ENCODE data around the gene CYP24A1.
A peak's percentile ranks its signal among the peaks of the same experiment; 100 is the strongest.

The CYP24A1 gene

GRCh38 chr20:54173653-54174456, at the start of gene CYP24A1:
Gene CYP24A1, minus strand, starts transcription at chr20:54173986. Its CDS starts 407 bp downstream, at chr20:54173579.
- DNase-seq (ENCODE audit: low read depth) = no peak

DNA sequence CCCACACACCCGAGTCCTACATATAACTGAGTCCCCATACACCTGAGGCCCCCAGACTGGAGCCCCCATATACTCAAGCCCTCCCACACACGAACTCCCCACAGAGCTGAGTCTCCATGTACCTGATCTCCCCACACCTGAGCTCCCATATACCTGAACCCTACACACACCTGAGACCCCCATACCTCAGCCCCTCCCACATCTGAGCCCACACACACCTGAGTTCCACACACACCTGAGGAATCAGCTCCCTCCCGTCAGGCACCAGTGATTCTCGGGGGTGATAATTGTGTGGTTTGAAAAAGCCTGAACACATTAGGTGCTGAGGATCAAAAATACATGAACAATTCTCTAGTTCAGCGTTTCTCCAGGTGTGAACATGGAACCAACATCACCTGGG, 49.5 kb upstream of the CYP24A1 start:
- DNase-seq (ENCODE audit: low read depth) = no peak

DNA sequence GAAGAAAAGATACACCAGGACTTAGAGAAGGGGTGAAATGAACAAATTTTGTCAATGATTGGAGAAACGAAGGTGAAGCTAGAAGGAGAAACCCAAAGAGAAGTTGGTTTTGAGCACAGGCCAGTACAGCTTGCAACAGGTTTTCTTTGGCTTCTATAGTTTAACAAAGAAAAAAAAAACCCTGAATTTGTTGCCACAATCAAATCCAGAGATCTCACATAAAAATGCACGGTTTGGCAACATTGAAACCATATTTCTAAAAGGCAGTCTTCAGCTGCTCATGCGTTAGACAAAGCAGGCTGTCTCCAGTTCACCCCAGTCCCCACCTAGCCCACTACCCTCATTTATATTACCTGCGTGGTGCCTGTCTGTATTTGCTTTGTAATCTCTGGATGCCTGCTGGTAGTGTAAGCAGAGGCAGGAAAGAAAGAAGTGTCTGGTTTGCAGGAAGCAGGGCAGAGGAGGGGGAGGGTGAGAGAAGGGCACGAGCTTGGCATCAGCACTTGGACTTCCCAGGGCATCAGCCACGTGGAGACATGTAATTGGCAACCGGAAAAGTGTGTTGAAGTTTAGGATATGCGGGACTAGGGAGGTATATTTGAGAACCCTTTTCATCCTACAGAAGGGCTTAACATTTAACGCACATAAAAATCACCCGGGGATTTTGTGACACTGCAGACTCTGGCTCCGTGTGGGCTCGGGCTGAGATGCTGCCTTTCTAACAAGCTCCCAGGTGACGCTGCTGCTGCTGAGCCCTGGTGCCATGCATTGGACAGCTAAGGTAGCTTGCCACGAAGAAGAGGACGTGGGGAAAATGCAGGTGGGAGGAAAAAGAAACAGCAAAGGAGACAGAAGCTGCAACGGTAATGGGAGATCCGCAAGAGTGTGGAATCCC, 48.5 kb upstream of the CYP24A1 start:
- no peak for DNase-seq (ENCODE audit: low read depth)

DNA sequence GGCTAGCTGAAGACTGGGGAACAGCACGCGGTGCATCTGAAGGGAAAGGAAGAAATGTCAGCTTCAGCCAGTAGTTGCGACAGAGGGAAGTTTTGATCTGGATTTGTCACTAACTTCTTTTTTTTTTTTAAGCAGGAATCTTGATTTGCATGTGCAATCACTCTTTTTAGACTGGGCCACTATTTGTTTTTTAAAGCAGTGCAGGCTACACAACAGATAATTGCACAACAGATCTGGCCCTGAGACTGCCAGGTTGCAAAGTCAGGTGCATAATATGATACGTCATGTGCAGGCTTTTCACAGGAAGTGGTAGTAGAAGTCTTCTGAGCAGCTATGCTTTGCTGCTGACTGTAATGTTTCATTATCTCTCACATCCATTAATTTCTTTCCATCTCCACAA, 47.6 kb upstream of the CYP24A1 start:
- DNase-seq (ENCODE audit: low read depth) = no peak

GRCh38 chr20:54220722-54221121, 46.9 kb upstream of the CYP24A1 start:
- DNase-seq (ENCODE audit: low read depth) = no peak

DNA sequence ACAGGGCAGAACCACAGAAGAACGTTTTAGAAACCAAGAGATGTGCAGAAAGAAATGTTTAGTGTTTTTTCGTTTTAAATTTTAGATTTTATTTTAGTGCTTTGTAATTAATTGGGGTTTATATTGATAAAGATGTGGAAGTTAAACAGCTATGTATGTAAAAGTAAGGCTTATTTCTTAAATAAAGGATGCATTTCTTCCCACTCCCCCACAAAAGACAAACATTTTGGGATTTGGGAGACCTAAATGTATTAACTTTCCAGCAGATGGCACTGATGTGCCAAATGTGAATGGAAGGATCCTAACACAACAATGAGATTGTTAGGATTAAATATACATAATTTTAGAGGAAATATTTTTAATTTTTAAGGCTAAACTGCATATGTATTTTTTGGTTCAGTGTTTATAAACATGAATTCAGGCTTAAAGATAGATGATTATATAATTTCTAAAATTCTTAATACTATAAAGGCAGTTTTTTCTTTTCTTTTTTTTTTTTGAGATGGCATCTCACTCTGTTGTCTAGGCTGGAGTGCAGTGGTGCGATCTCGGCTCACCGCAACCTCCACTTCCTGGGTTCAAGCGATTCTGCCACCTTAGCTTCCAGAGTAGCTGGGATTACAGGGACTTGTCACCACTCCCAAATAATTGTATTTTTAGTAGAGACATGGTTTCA, 46.1 kb upstream of the CYP24A1 start:
- DNase-seq (ENCODE audit: low read depth) = no peak

DNA sequence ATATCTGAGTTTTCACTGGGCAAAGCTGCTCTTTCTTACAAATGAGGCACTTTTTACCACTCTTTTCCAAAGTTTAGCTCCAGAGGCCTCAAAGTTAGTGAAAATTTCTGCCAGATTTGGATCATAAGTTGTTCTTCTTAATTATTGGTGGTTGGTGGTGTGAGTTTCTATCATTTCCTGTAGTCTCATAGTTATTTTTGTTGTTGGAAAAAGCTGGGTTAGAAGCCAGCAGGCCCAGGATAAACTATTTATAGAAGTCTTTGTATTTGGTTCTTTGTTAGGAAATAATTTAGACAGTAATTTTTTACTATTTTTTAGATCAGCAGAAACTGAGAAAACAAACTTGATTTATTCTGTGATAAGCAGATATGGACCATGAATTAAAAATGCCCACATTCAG, 44.7 kb upstream of the CYP24A1 start:
- no peak for DNase-seq (ENCODE audit: low read depth)

DNA sequence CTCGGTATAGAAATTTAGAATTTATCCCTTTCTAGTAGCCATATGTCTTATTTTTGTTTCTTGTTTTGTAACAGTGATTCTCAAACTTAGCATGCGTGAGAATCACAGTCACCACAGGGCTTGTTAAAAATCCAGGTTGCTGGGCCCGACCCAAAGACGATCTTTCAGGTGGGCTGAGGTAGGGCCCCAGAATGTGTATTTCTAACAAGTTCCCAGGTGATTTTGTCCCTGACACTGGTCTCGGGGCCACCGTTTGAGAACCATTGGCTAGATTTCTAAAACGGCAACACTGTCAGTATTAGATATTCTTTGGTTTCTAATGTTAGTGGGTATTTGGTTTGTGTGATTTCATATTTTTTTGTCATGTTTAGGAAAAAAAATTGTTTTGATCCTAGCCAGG, 44.0 kb upstream of the CYP24A1 start:
- no peak for DNase-seq (ENCODE audit: low read depth)

DNA sequence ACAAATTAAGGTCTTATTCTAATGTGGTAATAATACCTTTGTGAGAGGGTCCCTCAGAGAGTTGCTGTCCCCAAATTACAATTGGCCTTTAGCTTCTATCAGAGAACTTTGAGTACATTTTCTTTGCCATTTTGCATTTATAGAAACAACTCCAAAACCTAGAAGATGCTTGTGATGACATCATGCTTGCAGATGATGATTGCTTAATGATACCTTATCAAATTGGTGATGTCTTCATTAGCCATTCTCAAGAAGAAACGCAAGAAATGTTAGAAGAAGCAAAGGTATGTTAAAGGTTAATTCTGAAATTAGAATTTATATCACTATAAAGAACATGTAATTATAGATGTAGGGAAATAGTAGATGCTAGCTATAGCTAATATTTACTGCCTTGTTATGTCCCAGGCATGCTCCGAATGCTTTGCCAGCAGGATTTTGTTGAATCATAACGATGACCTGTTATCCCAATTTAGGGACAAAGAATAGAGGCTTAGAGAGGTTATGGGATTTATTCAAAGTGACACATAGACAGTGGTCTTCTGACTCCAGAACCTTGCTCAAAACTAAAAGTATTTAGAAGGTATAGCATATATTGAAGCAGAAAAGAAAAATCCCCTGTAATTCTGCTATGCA, 41.5 kb upstream of the CYP24A1 start:
- no peak for DNase-seq (ENCODE audit: low read depth)

GRCh38 chr20:54214566-54214965, 40.8 kb upstream of the CYP24A1 start:
- DNase-seq (ENCODE audit: low read depth) = no peak

- no peak for DNase-seq (ENCODE audit: low read depth)
These were observed 39.1 kb upstream of the CYP24A1 start for GRCh38 chr20:54212871-54213270.

- DNase-seq (ENCODE audit: low read depth) = no peak
These were observed 38.4 kb upstream of the CYP24A1 start for GRCh38 chr20:54212226-54212625.

GRCh38 chr20:54209216-54209813, 35.5 kb upstream of the CYP24A1 start:
- DNase-seq (ENCODE audit: low read depth) = no peak

- no peak for DNase-seq (ENCODE audit: low read depth)
These were observed 34.9 kb upstream of the CYP24A1 start for GRCh38 chr20:54208548-54209176.

DNA sequence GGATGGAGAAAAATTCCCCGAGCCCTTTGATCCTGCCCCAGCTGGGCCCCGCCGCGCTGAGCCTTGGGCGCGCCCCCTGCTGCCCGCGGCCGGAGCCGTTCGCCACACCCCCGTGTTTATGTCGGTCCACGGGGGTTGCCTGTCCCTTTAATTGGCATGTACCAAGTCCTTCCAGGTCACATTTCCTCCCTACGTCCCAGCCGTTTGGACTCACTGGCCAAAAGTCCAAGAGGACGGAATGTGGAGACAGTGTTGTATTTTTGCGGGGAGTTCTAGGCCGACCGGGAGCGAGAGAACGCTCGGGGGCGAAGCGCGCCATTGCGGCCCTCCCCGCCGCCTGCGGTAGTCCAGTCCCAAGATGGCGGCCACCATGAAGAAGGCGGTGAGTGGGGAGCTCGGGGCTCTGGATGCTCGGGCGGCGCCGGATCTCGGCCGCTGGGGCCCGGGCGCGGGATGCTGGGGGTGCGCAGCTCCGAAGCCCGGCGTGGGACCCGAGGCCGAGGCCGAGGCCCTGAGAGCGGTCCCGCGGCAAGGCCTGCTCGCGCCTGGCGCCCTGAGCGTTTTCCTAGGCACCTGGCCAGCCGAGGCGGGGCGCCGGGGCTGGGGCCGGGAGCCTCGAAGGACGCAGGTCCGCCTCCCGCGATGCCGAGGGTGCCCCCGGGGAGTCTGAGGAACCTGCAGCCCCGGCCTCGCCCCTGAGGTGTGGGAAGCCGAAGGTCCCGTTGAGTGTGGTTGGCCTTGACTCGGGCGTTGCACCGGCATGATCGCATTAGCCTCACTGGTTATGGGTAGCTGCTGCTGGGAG, 34.2 kb upstream of the CYP24A1 start, which contains the start of gene PFDN4:
Gene PFDN4 (plus strand): TSS at position 345 of the 805 bp plus-strand sequence. CDS start 14 bp downstream, at position 359.
- peak; percentile 51 for DNase-seq (ENCODE audit: low read depth)

DNA sequence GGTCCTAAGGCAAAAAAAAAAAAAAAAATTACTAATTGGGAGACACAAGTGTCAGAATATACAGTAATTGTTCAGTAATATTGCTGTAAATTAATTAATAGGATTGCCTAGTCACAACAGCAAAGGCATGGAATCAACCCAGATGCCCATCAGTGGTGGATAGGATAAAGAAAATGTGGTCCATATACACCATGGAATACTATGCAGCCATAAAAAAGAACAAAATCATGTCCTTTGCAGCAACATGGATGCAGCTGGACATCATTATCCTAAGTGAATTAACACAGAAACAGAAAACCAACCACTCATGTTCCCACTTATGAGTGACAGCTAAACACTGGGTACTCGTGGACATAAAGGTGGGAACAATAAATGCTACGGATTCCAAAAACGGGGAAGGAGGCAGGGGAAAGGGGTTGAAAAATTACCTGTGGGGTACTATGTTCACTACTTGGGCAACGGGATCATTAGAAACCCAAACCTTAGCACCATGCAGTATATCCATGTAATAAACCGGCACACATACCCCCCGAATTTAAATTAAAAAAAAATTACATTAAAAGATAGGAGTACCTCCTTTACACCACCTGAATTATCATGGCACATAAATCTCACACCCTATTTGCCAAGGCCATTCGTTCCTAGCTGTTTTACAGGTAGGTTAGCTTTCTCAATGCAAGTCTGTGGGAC, 33.4 kb upstream of the CYP24A1 start:
- DNase-seq (ENCODE audit: low read depth) = no peak

- DNase-seq (ENCODE audit: low read depth) = no peak
These were observed 31.7 kb upstream of the CYP24A1 start for GRCh38 chr20:54205450-54205849.

GRCh38 chr20:54204481-54204880, 30.7 kb upstream of the CYP24A1 start:
- no peak for DNase-seq (ENCODE audit: low read depth)

- no peak for DNase-seq (ENCODE audit: low read depth)
These were observed 30.3 kb upstream of the CYP24A1 start for GRCh38 chr20:54204063-54204462.

GRCh38 chr20:54203281-54203680, 29.5 kb upstream of the CYP24A1 start:
- DNase-seq (ENCODE audit: low read depth) = no peak

Data from stimulated activated CD8-positive, alpha-beta memory T cell treated with anti-CD3 and anti-CD28 coated beads, Interleukin-15, amount 100 ng/mL, for 1 hour (primary cell).